HepG2 (cell line): ENCODE data around the gene WWC2. TPM values are rescaled to one million over a fixed set of nuclear protein-coding genes. Genes with fewer than 3 reads are reported as not detected.
A peak's percentile ranks its signal among the peaks of the same experiment; 100 is the strongest.

ENCODE experiments used
- ASH2L ChIP-seq: fragments of 300-600, 200-600 bp; sonication (generic); IDR thresholded peaks from 2 replicates; pipeline ENCODE4 v1.7.0; 2017; ENCODE audit warnings: low read depth, mild to moderate bottlenecking, moderate library complexity, mixed read lengths, low read length; ENCODE audit not compliant: insufficient read length
- BCL6 ChIP-seq: IDR thresholded peaks from 2 replicates; pipeline ENCODE4 v1.6.1; 2016; ENCODE audit warnings: missing genetic modification reagents, missing compliant biosample characterization
- CTCF ChIP-seq: sonication (generic); formaldehyde crosslinking; IDR thresholded peaks from 2 replicates; pipeline ENCODE4 v1.5.0; 2020; ENCODE audit warnings: mild to moderate bottlenecking, missing genetic modification reagents, moderate library complexity
- DNMT1 ChIP-seq: sonication (generic); formaldehyde crosslinking; IDR thresholded peaks from 2 replicates; pipeline ENCODE4 v1.5.1; 2020; ENCODE audit warnings: mild to moderate bottlenecking, missing genetic modification reagents
- ESRRA ChIP-seq: sonication (generic); formaldehyde crosslinking; IDR thresholded peaks from 2 replicates; pipeline ENCODE4 v1.5.1; 2020; ENCODE audit warnings: mild to moderate bottlenecking, low read depth, missing genetic modification reagents
- GATA4 ChIP-seq: sonication (generic); IDR thresholded peaks from 2 replicates; pipeline ENCODE4 v1.6.1; 2016; ENCODE audit warnings: antibody characterized with exemption, low read depth, borderline replicate concordance
- KDM5A ChIP-seq: fragments of 200-600 bp; sonication (generic); IDR thresholded peaks from 2 replicates; pipeline ENCODE4 v1.7.0; 2018; ENCODE audit warnings: antibody characterized with exemption, mild to moderate bottlenecking, low read length, borderline replicate concordance
- MAF1 ChIP-seq: sonication (generic); formaldehyde crosslinking; IDR thresholded peaks from 2 replicates; pipeline ENCODE4 v1.5.0; 2020; ENCODE audit warnings: missing genetic modification reagents, borderline replicate concordance
- MTA3 ChIP-seq: sonication (generic); formaldehyde crosslinking; IDR thresholded peaks from 2 replicates; pipeline ENCODE4 v1.4.0; 2020; ENCODE audit warnings: missing genetic modification reagents
- RFXANK ChIP-seq: IDR thresholded peaks from 2 replicates; pipeline ENCODE4 v1.6.1; 2016
- SIN3B ChIP-seq: fragments of 150-350 bp; IDR thresholded peaks from 2 replicates; pipeline ENCODE4 v1.6.1; 2014; ENCODE audit warnings: low read length
- TRIM22 ChIP-seq: fragments of 450-650 bp; IDR thresholded peaks from 2 replicates; pipeline ENCODE4 v1.6.1; 2017
- ZFP62 ChIP-seq: sonication (generic); formaldehyde crosslinking; IDR thresholded peaks from 2 replicates; pipeline ENCODE4 v1.4.0; 2020; ENCODE audit warnings: missing genetic modification reagents
- ZNF318 ChIP-seq: sonication (generic); formaldehyde crosslinking; IDR thresholded peaks from 2 replicates; pipeline ENCODE4 v1.4.0; 2020; ENCODE audit warnings: mild to moderate bottlenecking, missing genetic modification reagents
- ZNF746 ChIP-seq: sonication (generic); formaldehyde crosslinking; IDR thresholded peaks from 2 replicates; pipeline ENCODE4 v1.8.0; 2022; ENCODE audit warnings: mild to moderate bottlenecking, missing genetic modification reagents
- polyA plus RNA-seq, 8 experiments: library from polyadenylated mRNA; depleted of rRNA in 3 of 8; stranded (reverse) in 7 of 8; unstranded in 1 of 8; fragments of >200 nt; fragmentation: Illumina TruSeq in 4 of 8; extraction: Trizol in 4 of 8; gene quantifications; 2 replicates each; pipeline versions ENCODE4 v1.2.1 to v1.2.3, GENCODE V29; 2011 to 2016; ENCODE audit warnings: low read depth in 4 of 8, missing spikeins in 1 of 8, mixed read lengths in 1 of 8; ENCODE audit not compliant: insufficient read depth in 1 of 8
- total RNA-seq, 5 experiments: library from RNA; depleted of rRNA; stranded (reverse); fragments of >200 nt; fragmentation: Illumina TruSeq; extraction: Trizol; gene quantifications; 2 replicates each; pipeline ENCODE4 v1.2.3, GENCODE V29; 2016; ENCODE audit warnings: low read depth in 1 of 5
- TF ChIP-seq, protein P1 (sequence below): conservative IDR thresholded peaks from 2 replicates; pipeline ENCODE4 v1.6.1; 2018; ENCODE audit warnings: missing genetic modification reagents
- TF ChIP-seq, protein P2 (sequence below): sonication (generic); formaldehyde crosslinking; conservative IDR thresholded peaks from 2 replicates; pipeline ENCODE4 v1.5.0; 2020; ENCODE audit warnings: missing genetic modification reagents

Gene WWC2
- total and polyA plus RNA-seq, 2 of the 13 experiments (the other 11 are each of a cell fraction or from before 2014, with no cell fraction given), result 40.0 to 50.1 TPM

DNA sequence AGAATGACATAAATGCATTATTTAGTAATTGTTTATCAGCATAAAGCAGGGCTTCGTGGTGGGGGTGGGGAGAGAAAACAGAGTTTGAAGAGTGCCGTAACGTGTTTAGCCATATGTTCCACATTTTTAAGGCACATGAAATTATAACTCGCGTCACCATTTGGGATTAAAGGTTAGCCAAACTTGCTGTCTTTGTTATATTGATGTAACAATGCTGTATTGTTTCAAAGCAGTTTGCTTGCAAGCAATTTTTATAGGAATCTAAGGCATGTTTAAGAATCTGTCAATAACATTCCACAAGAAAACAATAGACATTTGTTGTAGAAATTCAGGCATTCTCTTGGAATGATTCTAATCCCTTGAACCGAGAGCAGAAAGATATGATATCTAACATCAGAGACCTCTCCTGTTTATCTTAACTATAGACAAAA lies 142.7 kb downstream of the WWC2 start (continued):
- TF ChIP-seq ZNF318 (CRISPR knock-in tag) (no peak), MTA3 (no peak), DNMT1 (no peak), GATA4 (0 out of 2 replicates have a peak, but pooled peaks have one; percentile 44), ZNF746 (CRISPR knock-in tag) (no peak), ASH2L (peak; percentile 26), ZFP62 (no peak), RFXANK (CRISPR knock-in tag) (no peak), KDM5A (no peak), CTCF (no peak), BCL6 (CRISPR knock-in tag) (peak; percentile 54; the same call in 1 of the 2 replicates), TRIM22 (no peak), MAF1 (no peak), SIN3B (no peak), ESRRA (CRISPR knock-in tag) (no peak)
- TF ChIP-seq, protein P1, sequence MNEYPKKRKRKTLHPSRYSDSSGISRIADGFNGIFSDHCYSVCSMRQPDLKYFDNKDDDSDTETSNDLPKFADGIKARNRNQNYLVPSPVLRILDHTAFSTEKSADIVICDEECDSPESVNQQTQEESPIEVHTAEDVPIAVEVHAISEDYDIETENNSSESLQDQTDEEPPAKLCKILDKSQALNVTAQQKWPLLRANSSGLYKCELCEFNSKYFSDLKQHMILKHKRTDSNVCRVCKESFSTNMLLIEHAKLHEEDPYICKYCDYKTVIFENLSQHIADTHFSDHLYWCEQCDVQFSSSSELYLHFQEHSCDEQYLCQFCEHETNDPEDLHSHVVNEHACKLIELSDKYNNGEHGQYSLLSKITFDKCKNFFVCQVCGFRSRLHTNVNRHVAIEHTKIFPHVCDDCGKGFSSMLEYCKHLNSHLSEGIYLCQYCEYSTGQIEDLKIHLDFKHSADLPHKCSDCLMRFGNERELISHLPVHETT (CRISPR knock-in tag), result no peak
- TF ChIP-seq, protein P2, sequence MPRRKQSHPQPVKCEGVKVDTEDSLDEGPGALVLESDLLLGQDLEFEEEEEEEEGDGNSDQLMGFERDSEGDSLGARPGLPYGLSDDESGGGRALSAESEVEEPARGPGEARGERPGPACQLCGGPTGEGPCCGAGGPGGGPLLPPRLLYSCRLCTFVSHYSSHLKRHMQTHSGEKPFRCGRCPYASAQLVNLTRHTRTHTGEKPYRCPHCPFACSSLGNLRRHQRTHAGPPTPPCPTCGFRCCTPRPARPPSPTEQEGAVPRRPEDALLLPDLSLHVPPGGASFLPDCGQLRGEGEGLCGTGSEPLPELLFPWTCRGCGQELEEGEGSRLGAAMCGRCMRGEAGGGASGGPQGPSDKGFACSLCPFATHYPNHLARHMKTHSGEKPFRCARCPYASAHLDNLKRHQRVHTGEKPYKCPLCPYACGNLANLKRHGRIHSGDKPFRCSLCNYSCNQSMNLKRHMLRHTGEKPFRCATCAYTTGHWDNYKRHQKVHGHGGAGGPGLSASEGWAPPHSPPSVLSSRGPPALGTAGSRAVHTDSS (CRISPR knock-in tag), result no peak
